Lung (tissue), 12 donors: ENCODE measurements around the gene IQCK. TPM values are rescaled to one million over a fixed set of nuclear protein-coding genes. Genes with fewer than 3 reads are reported as not detected.
A peak's percentile ranks its signal among the peaks of the same experiment; 100 is the strongest.

Experiments
- ATAC-seq: fragments of 200-7000 bp; cut with Tn5 transposase; one replicate; pipeline ENCODE4 v1.9.1; 2020; ENCODE audit warnings: moderate number of reproducible peaks; ENCODE audit not compliant: insufficient read depth, low FRiP score
- DNase-seq, 3 donors: peaks; one replicate each; pipeline ENCODE4 v3.0.0-alpha.2; 2013 to 2017
- H3K27ac ChIP-seq, 2 donors: one replicate each; pipeline ENCODE4 v1.5.1; 2013; ENCODE audit warnings: mild to moderate bottlenecking in 2 of 2, moderate library complexity in 2 of 2, control low read depth in 1 of 2, inconsistent platforms in 1 of 2, low read depth in 1 of 2, low read length in 1 of 2
- H3K27me3 ChIP-seq, 3 donors: one replicate each; pipeline ENCODE4 v1.5.1; 2013; ENCODE audit warnings: low read length in 2 of 3; ENCODE audit not compliant: control insufficient read depth in 3 of 3, insufficient read depth in 3 of 3
- H3K36me3 ChIP-seq, 4 donors: one replicate each; pipeline ENCODE4 v1.5.1; 2013; ENCODE audit warnings: low read length in 4 of 4, mild to moderate bottlenecking in 1 of 4, moderate library complexity in 1 of 4; ENCODE audit not compliant: control insufficient read depth in 4 of 4, insufficient read depth in 4 of 4
- H3K4me1 ChIP-seq, 5 donors: one replicate each; pipeline ENCODE4 v1.5.1; 2013; ENCODE audit warnings: low read length in 5 of 5, mild to moderate bottlenecking in 2 of 5, moderate library complexity in 1 of 5; ENCODE audit not compliant: control insufficient read depth in 5 of 5, insufficient read depth in 5 of 5
- H3K4me3 ChIP-seq: one replicate; pipeline ENCODE4 v1.5.1; 2013; ENCODE audit warnings: mild to moderate bottlenecking, control low read depth, moderate library complexity
- H3K9ac ChIP-seq, 2 donors: one replicate each; pipeline ENCODE4 v1.5.1; 2013; ENCODE audit warnings: low read length in 2 of 2, control low read depth in 1 of 2; ENCODE audit not compliant: insufficient read depth in 1 of 2
- H3K9me3 ChIP-seq, 4 donors: one replicate each; pipeline ENCODE4 v1.5.1; 2013; ENCODE audit warnings: low read length in 3 of 4, mild to moderate bottlenecking in 1 of 4, moderate library complexity in 1 of 4; ENCODE audit not compliant: control insufficient read depth in 4 of 4, insufficient read depth in 3 of 4
- CTCF ChIP-seq: IDR thresholded peaks from 2 replicates; pipeline ENCODE4 v1.5.1; 2012; ENCODE audit warnings: mild to moderate bottlenecking; ENCODE audit errors: control extremely low read depth, extremely low read depth
- WGBS, 2 donors: extraction: QIAGEN DNeasy Blood & Tissue Kit; methylation state at CpG; one replicate each; pipeline ENCODE4 v1.1.7; 2013; 5-methylcytosine and 5-hydroxymethylcytosine counted together
- polyA plus RNA-seq, 2 donors: library from polyadenylated mRNA; stranded (reverse); fragments of 200-250 nt; gene quantifications; one replicate each; pipeline ENCODE4 v1.2.1, GENCODE V29; 2013
- total RNA-seq, 2 donors: library from RNA; depleted of rRNA in 1 of 2; stranded (reverse); fragments of >200 nt in 1 of 2; gene quantifications; one replicate each; pipeline ENCODE4 v1.2.1, GENCODE V29; 2014 to 2021
- donor health status: control.
- donor health status: control.
- donor health status: Bipolar disorder and iron deficiency.
- donor health status: healthy.
- donor health status: DM: yes; HTN: yes; CAD: no.

IQCK gene
- total and polyA plus RNA-seq, 4 donors: 12.7 to 27.0 (median 20.4) TPM

- Histone ChIP-seq H3K4me3 (no peak overlapping the region), H3K27ac (no peak overlapping the region), H3K9me3 (peaks cover 0 to 2% (median 0%) of the 10 kb centered on the region in 4 donors), H3K4me1 (peaks cover 0 to 10% (median 4%) of the 10 kb centered on the region in 5 donors), H3K36me3 (no peaks in the 10 kb centered on the region), H3K27me3 (no peaks in the 10 kb centered on the region), H3K9ac (no peak overlapping the region)
- ATAC-seq (no peak), DNase-seq (no peak)
- WGBS, 2 donors: 92 to 97% methylated on average over 4 of the region's 4 CpGs
- TF ChIP-seq CTCF: no peak
Measured at GRCh38 chr16:19769239-19769638, 51.2 kb downstream of the IQCK start.

GRCh38 chr16:19771040-19771439 lies 53.0 kb downstream of the IQCK start:
- Histone ChIP-seq H3K9me3 (peaks cover 0 to 2% (median 0%) of the 10 kb centered on the region in 4 donors), H3K27ac (no peak overlapping the region), H3K9ac (no peak overlapping the region), H3K4me1 (peaks cover 0 to 7% (median 4%) of the 10 kb centered on the region in 5 donors), H3K4me3 (no peak overlapping the region), H3K27me3 (no peaks in the 10 kb centered on the region), H3K36me3 (no peaks in the 10 kb centered on the region)
- 74 to 83% methylated on average over 3 of the region's 3 CpGs for WGBS, 2 donors
- DNase-seq (peak in 1 of 3 donors; percentile 21), ATAC-seq (no peak)
- no peak for TF ChIP-seq CTCF

- 63 to 65% methylated on average over 4 of the region's 4 CpGs for WGBS, 2 donors
- H3K9me3 ChIP-seq: peaks cover 0 to 2% (median 0%) of the 10 kb centered on the region in 4 donors
- H3K4me3 ChIP-seq: no peak overlapping the region
- H3K27ac ChIP-seq: no peak overlapping the region
- DNase-seq (no peak), ATAC-seq (no peak)
- TF ChIP-seq CTCF: no peak
- H3K9ac ChIP-seq: no peak overlapping the region
- H3K36me3 ChIP-seq: no peaks in the 10 kb centered on the region
- H3K27me3 ChIP-seq: no peaks in the 10 kb centered on the region
- peaks cover 0 to 7% (median 0%) of the 10 kb centered on the region in 5 donors for H3K4me1 ChIP-seq
Measured at GRCh38 chr16:19771796-19772195, 53.7 kb downstream of the IQCK start.

GRCh38 chr16:19774024-19774423 lies 56.0 kb downstream of the IQCK start:
- no peak overlapping the region for H3K9ac ChIP-seq
- peaks cover 0 to 2% (median 0%) of the 10 kb centered on the region in 4 donors for H3K9me3 ChIP-seq
- no peak overlapping the region for H3K27ac ChIP-seq
- TF ChIP-seq CTCF: no peak
- peaks cover 0 to 8% (median 0%) of the 10 kb centered on the region in 5 donors for H3K4me1 ChIP-seq
- 69 to 91% methylated on average over 2 of the region's 2 CpGs for WGBS, 2 donors
- H3K36me3 ChIP-seq: no peaks in the 10 kb centered on the region
- DNase-seq (no peak), ATAC-seq (no peak)
- H3K27me3 ChIP-seq: no peaks in the 10 kb centered on the region
- H3K4me3 ChIP-seq: no peak overlapping the region
